Progenitor cell of endocrine pancreas (in vitro differentiated cells): Measurements from ENCODE around the gene COL5A3. TPM values are rescaled to one million over a fixed set of nuclear protein-coding genes. Genes with fewer than 3 reads are reported as not detected.

Experiments used
- DNase-seq: peaks from one replicate; pipeline ENCODE4 v3.0.0; 2021; ENCODE audit warnings: low spot score; ENCODE audit not compliant: unreplicated experiment
- H3K27ac Mint-ChIP-seq: 2 replicates; pipeline ENCODE4 v1.8.0; 2021; ENCODE audit warnings: mild to moderate bottlenecking, moderate library complexity, mixed read lengths
- H3K27me3 Mint-ChIP-seq: 2 replicates; pipeline ENCODE4 v1.8.0; 2021; ENCODE audit warnings: mixed read lengths
- H3K36me3 Mint-ChIP-seq: 2 replicates; pipeline ENCODE4 v1.8.0; 2022; ENCODE audit warnings: mixed read lengths; ENCODE audit not compliant: insufficient read depth
- H3K4me1 Mint-ChIP-seq: 2 replicates; pipeline ENCODE4 v1.8.0; 2021; ENCODE audit warnings: low read depth, mixed read lengths
- H3K4me3 Mint-ChIP-seq: 2 replicates; pipeline ENCODE4 v1.8.0; 2021; ENCODE audit warnings: low read depth, mild to moderate bottlenecking, moderate library complexity, mixed read lengths
- H3K9me3 Mint-ChIP-seq: 2 replicates; pipeline ENCODE4 v1.8.0; 2021; ENCODE audit warnings: low read depth, mixed read lengths
- long read RNA-seq: library from polyadenylated mRNA; unstranded; transcript quantifications from one replicate; pipeline ENCODE4 v2.0.0, GENCODE V29; 2020
- total RNA-seq: library from RNA; stranded (reverse); gene quantifications from 2 replicates; pipeline ENCODE4 v1.2.1, GENCODE V29; 2021
- TF ChIP-seq, protein P1 (sequence below): fragments of 200-600 bp; sonication (generic); IDR thresholded peaks from one replicate; pipeline ENCODE4 v1.5.0; 2021; ENCODE audit warnings: antibody characterized with exemption, mild to moderate bottlenecking; ENCODE audit not compliant: unreplicated experiment

Gene COL5A3
- 0.05 TPM in 1 of 2 replicates, not detected in the other for total RNA-seq
- long read RNA-seq: 0 reads

DNA sequence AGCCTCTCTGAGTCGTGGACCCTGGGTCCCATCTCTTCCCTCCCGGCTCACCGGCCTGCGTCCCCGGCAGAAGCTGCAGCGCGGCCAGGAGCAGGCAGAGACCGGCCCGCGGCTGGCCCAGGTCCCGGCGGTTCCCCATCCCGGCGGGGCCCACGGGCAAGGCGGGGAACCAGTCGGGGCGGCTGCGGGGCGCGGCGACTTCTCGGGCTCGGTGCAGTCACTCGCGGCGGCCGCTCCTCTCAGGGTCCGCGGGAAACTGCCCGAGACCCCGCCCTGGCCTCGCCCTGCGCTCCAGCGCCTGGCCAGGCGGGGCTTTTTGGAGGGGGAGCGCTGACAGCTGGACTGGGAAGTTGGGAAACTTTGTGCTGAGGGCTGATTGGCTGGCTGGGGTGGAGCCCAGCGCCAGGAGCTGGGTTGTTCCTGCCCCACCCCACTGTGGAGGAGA, at the start of gene COL5A3:
Gene COL5A3 (minus strand): TSS at position 258 of the 445 bp plus-strand sequence. CDS start 119 bp downstream, at position 139.
- no peaks in the 10 kb centered on the region for H3K9me3 Mint-ChIP-seq
- H3K27ac Mint-ChIP-seq: no peak within 1 kb of the TSS

GRCh38 chr19:10052602-10053360, 42.5 kb upstream of the COL5A3 start:
- H3K9me3 Mint-ChIP-seq: no peaks in the 10 kb centered on the region
- H3K36me3 Mint-ChIP-seq: no peaks in the 10 kb centered on the region
- peaks cover 51% of the 10 kb centered on the region for H3K27me3 Mint-ChIP-seq
- no peaks in the 10 kb centered on the region for H3K4me1 Mint-ChIP-seq
- H3K4me3 Mint-ChIP-seq: no peak overlapping the region
- H3K27ac Mint-ChIP-seq: no peak overlapping the region
- no peak for DNase-seq
- TF ChIP-seq, protein P1, sequence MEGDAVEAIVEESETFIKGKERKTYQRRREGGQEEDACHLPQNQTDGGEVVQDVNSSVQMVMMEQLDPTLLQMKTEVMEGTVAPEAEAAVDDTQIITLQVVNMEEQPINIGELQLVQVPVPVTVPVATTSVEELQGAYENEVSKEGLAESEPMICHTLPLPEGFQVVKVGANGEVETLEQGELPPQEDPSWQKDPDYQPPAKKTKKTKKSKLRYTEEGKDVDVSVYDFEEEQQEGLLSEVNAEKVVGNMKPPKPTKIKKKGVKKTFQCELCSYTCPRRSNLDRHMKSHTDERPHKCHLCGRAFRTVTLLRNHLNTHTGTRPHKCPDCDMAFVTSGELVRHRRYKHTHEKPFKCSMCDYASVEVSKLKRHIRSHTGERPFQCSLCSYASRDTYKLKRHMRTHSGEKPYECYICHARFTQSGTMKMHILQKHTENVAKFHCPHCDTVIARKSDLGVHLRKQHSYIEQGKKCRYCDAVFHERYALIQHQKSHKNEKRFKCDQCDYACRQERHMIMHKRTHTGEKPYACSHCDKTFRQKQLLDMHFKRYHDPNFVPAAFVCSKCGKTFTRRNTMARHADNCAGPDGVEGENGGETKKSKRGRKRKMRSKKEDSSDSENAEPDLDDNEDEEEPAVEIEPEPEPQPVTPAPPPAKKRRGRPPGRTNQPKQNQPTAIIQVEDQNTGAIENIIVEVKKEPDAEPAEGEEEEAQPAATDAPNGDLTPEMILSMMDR: no peak

More for the DNA sequence above, at the start of gene COL5A3:
- no peak for DNase-seq
- peaks cover 11% of the 10 kb centered on the region for H3K4me1 Mint-ChIP-seq
- no peak within 1 kb of the TSS for H3K4me3 Mint-ChIP-seq
- no peaks in the 10 kb centered on the region for H3K36me3 Mint-ChIP-seq
- TF ChIP-seq, protein P1: no peak
- H3K27me3 Mint-ChIP-seq: peaks cover 78% of the 10 kb centered on the region

GRCh38 chr19:10049626-10050025, 39.3 kb upstream of the COL5A3 start:
- Mint-ChIP-seq H3K36me3 (no peaks in the 10 kb centered on the region), H3K4me3 (no peak overlapping the region), H3K27me3 (peaks cover 57% of the 10 kb centered on the region), H3K9me3 (no peaks in the 10 kb centered on the region), H3K27ac (no peak overlapping the region), H3K4me1 (no peaks in the 10 kb centered on the region)
- DNase-seq: no peak
- TF ChIP-seq, protein P1: no peak

DNA sequence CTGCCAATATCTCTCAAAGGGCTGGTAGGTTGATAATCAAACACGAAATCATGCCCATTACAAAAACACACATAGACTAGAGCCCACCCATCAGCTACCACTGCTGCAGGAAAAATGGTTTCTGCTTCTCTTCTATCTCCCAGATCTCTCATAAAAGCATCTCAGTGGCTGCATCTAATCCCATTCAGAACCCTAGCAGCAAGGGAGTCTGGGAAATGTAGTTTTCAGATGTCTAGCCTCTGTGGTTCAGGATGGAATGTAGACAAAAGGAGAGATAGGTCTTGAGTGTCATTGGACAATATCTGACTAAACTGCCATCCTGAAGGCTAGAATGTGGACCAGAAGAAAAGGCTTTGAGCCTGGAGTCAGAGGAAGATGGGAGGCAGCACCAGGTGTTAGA, 35.1 kb upstream of the COL5A3 start:
- Mint-ChIP-seq H3K4me1 (no peaks in the 10 kb centered on the region), H3K4me3 (no peak overlapping the region), H3K36me3 (no peaks in the 10 kb centered on the region), H3K27me3 (peaks cover 77% of the 10 kb centered on the region), H3K9me3 (no peaks in the 10 kb centered on the region), H3K27ac (no peak overlapping the region)
- no peak for DNase-seq
- TF ChIP-seq, protein P1: no peak

DNA sequence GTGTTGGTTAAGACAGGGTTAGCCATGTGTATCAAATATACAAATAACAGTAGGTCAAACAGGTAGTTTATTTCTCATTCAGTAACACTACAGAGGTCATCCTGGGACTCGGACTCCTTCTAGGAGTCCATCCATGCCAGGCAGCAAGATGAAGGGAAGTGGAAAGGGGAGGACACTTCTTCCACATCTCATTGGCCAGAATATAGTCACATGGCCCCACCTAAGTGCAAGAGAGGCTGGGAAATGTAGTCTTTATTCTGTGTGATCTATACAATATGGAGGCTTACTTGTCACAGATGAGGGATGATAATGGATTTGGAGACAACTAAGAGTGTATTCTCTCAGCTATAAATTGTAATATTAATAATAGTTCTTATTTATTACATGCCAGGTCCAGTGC, 34.1 kb upstream of the COL5A3 start:
- DNase-seq: no peak
- Mint-ChIP-seq H3K4me1 (no peaks in the 10 kb centered on the region), H3K9me3 (no peaks in the 10 kb centered on the region), H3K36me3 (no peaks in the 10 kb centered on the region), H3K27ac (no peak overlapping the region), H3K27me3 (peaks cover 71% of the 10 kb centered on the region), H3K4me3 (no peak overlapping the region)
- TF ChIP-seq, protein P1: no peak
